ENCODE data around the gene OSBPL2.

- TF ChIP-seq EZH2 (IDR thresholded peaks at IDR 0.05; ENCODE audit: insufficient read depth, poor library complexity, severe bottlenecking) (no peak), EZH2phosphoT487 (IDR thresholded peaks at IDR 0.05; ENCODE audit: insufficient read depth, low read depth) (no peak)
Measured at GRCh38 chr20:62336329-62336728, 98.0 kb downstream of the OSBPL2 start.
